ENCODE data around the gene MYO1E.

DNA sequence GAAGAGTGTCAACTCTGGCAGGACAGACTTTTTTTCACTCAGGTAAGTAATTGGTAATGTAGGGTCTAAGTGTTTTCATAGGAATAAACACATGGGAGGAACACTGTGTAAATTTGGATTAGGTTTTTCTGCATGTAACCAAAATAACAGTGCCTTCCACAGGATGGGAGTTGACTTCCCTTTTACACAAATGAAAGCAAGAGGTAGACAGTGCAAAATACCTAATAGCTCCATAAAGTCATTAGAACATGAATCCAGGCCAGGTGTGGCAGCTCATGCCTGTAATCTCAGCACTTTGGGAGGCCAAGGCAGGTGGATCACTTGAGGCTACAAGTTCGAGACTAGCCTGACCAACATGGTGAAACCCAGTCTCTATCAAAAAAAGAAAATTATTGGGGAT is 25.5 kb upstream of the MYO1E start:
- TF ChIP-seq POLR2A (IDR thresholded peaks at IDR 0.05; ENCODE audit: low read depth, low read length) (no peak), RFX5 (IDR thresholded peaks at IDR 0.05; ENCODE audit: low read depth, low read length) (no peak)

Measured in IMR-90 (cell line).